H1 (cell line): ENCODE results near the gene SUPT20H. TPM values are rescaled to one million over a fixed set of nuclear protein-coding genes. Genes with fewer than 3 reads are reported as not detected.

ENCODE experiments used
- polyA plus RNA-seq, 7 experiments: library from polyadenylated mRNA; depleted of rRNA in 3 of 7; stranded (reverse) in 5 of 7; unstranded in 2 of 7; fragments of >200 nt in 5 of 7; fragments of 200-250 nt in 2 of 7; gene quantifications; 1 replicate in 5 of 7; 2 replicates in 1 of 7; 4 replicates in 1 of 7; pipeline versions ENCODE4 v1.2.1 to v1.2.3, GENCODE V29; 2011 to 2013; ENCODE audit warnings: missing spikeins in 2 of 7, mixed read lengths in 2 of 7
- total RNA-seq: library from RNA; stranded (reverse); fragmentation: NEBNext Ultra II Directional; extraction: Animal tissue kit (Norgen Biotek cat#: 25700); gene quantifications from 2 replicates; pipeline ENCODE4 v1.2.1, GENCODE V29; 2021

Gene SUPT20H
- total and polyA plus RNA-seq, 2 of the 8 experiments (the other 6 are each of a cell fraction or from before 2014, with no cell fraction given), result 69.2 to 75.1 TPM

Other genes starting within 250 kb of the SUPT20H start
- 11.5 and 13.5 TPM in 2 replicates for gene RFXAP, start 240.5 kb downstream of the SUPT20H start, total RNA-seq
- gene RFXAP, start 240.5 kb downstream of the SUPT20H start, polyA plus RNA-seq (2011; rRNA removed), result 3.6 and 5.2 TPM in 2 replicates
- gene SMAD9, start 139.4 kb downstream of the SUPT20H start, total RNA-seq, result 1.0 and 1.4 TPM in 2 replicates
- gene SMAD9, start 139.4 kb downstream of the SUPT20H start, polyA plus RNA-seq (2011; rRNA removed), result 0.39 and 0.45 TPM in 2 replicates
- gene ALG5, start 60.3 kb downstream of the SUPT20H start, total RNA-seq, result 24.3 and 24.6 TPM in 2 replicates
- gene ALG5, start 60.3 kb downstream of the SUPT20H start, polyA plus RNA-seq (2011; rRNA removed), result 7.3 and 15.0 TPM in 2 replicates
- gene EXOSC8, start 58.9 kb downstream of the SUPT20H start, total RNA-seq, result 86.1 and 87.6 TPM in 2 replicates
- gene EXOSC8, start 58.9 kb downstream of the SUPT20H start, polyA plus RNA-seq (2011; rRNA removed), result 35.5 and 54.3 TPM in 2 replicates
- not detected in 2 replicates for gene CSNK1A1L, start 46.0 kb upstream of the SUPT20H start, total RNA-seq
- gene CSNK1A1L, start 46.0 kb upstream of the SUPT20H start, polyA plus RNA-seq (2011; rRNA removed), result not detected in 2 replicates